HepG2 (cell line): ENCODE data around the gene CDK7. TPM values are rescaled to one million over a fixed set of nuclear protein-coding genes. Genes with fewer than 3 reads are reported as not detected.

Experiments
- ATAC-seq: fragments of 200-7000 bp; cut with Tn5 transposase; 3 replicates; pipeline ENCODE4 v1.9.1; 2020; ENCODE audit warnings: mild to moderate bottlenecking, moderate library complexity
- BruUV-seq: library from RNA; stranded (reverse); fragments of 400-500 nt; replicated peaks from 2 replicates; lab custom pipeline; 2021; lab: Mats Ljungman, UMichigan
- CTCF ChIA-PET: fragments of 300-600 bp; formaldehyde crosslinking; extraction: SDS; loops from one replicate; lab custom pipeline; 2021; ENCODE audit warnings: low total read pairs, inconsistent platforms, low intra/inter-chr PET ratio; lab: Yijun Ruan, JAX
- POLR2A ChIA-PET: fragments of 350-600 bp; sonication (Branson Sonifier 250); formaldehyde crosslinking; loops from one replicate; lab custom pipeline; 2020; ENCODE audit warnings: antibody characterized with exemption, inconsistent platforms; lab: Yijun Ruan, JAX
- DNase-seq: peaks from one replicate; pipeline ENCODE4 v3.0.0-alpha.2; 2015; ENCODE audit warnings: low spot score
- FAIRE-seq: peaks from 3 replicates; lab custom pipeline; 2011; peaks lifted over from hg19 to GRCh38; lab: Jason Lieb, UNC
- H2AFZ ChIP-seq: one replicate; pipeline ENCODE4 v1.6.1; 2011; ENCODE audit warnings: low read length, inconsistent platforms
- H3K27ac ChIP-seq: fragments of 300-600 bp; 3 replicates; pipeline ENCODE4 v1.8.0; 2011; ENCODE audit warnings: mixed run types, mild to moderate bottlenecking, mixed read lengths, low read length, inconsistent platforms; ENCODE audit not compliant: insufficient read depth; ENCODE audit errors: extremely low read length
- H3K27me3 ChIP-seq, 2 experiments: fragments of 200-600 bp in 1 of 2; 2 replicates in 1 of 2; 3 replicates in 1 of 2; pipeline versions ENCODE4 v1.6.0 to v1.8.0; 2011; ENCODE audit warnings: low read length in 2 of 2, mild to moderate bottlenecking in 2 of 2, moderate library complexity in 2 of 2, inconsistent platforms in 1 of 2; ENCODE audit not compliant: insufficient read depth in 2 of 2, control insufficient read depth in 1 of 2
- H3K36me3 ChIP-seq, 2 experiments: fragments of 200-600 bp in 1 of 2; replicated peaks in 1 of 2; 2 replicates in 1 of 2; 3 replicates in 1 of 2; pipeline versions ENCODE4 v1.5.1 to v1.8.0; 2011; ENCODE audit warnings: low read length in 2 of 2, inconsistent platforms in 1 of 2; ENCODE audit not compliant: insufficient read depth in 2 of 2, control insufficient read depth in 1 of 2
- H3K4me1 ChIP-seq: 2 replicates; pipeline ENCODE4 v1.5.1; 2012; ENCODE audit warnings: low read length, inconsistent platforms; ENCODE audit not compliant: insufficient read depth
- H3K4me2 ChIP-seq: 2 replicates; pipeline ENCODE4 v1.6.0; 2011; ENCODE audit warnings: low read depth, low read length, inconsistent platforms
- H3K4me3 ChIP-seq, 3 experiments: fragments of 200-600 bp in 1 of 3; sonication (generic), shearing (Covaris generic) in 1 of 3; replicated peaks in 1 of 3; 2 replicates each; pipeline ENCODE4 v1.5.1; 2011 to 2016; ENCODE audit warnings: low read length in 3 of 3, inconsistent platforms in 2 of 3, low read depth in 2 of 3, mild to moderate bottlenecking in 2 of 3, control low read depth in 1 of 3, mixed read lengths in 1 of 3; ENCODE audit not compliant: insufficient read depth in 1 of 3
- H3K79me2 ChIP-seq: one replicate; pipeline ENCODE4 v1.6.1; 2011; ENCODE audit warnings: low read length, inconsistent platforms; ENCODE audit not compliant: insufficient read depth
- H3K9ac ChIP-seq: 2 replicates; pipeline ENCODE4 v1.6.0; 2011; ENCODE audit warnings: mild to moderate bottlenecking, low read depth, low read length, inconsistent platforms; ENCODE audit not compliant: insufficient read depth
- H3K9me3 ChIP-seq: 2 replicates; pipeline ENCODE4 v1.5.1; 2012; ENCODE audit warnings: mild to moderate bottlenecking, low read length
- H4K20me1 ChIP-seq: 2 replicates; pipeline ENCODE4 v1.6.0; 2011; ENCODE audit warnings: inconsistent platforms, mild to moderate bottlenecking, low read length, moderate library complexity; ENCODE audit not compliant: insufficient read depth
- BRF2 ChIP-seq: sonication (generic); formaldehyde crosslinking; IDR thresholded peaks from 2 replicates; pipeline ENCODE4 v1.8.1; 2022; ENCODE audit warnings: mild to moderate bottlenecking, missing genetic modification reagents
- CHCHD3 ChIP-seq: sonication (generic); formaldehyde crosslinking; IDR thresholded peaks from 2 replicates; pipeline ENCODE4 v1.8.0; 2022; ENCODE audit warnings: mild to moderate bottlenecking, missing genetic modification reagents, moderate library complexity
- EP300 ChIP-seq, 3 experiments: sonication (generic) in 1 of 3; formaldehyde crosslinking in 1 of 3; IDR thresholded peaks; 2 replicates each; pipeline versions ENCODE4 v1.5.1 to v1.6.1; 2011 to 2020; ENCODE audit warnings: low read depth in 2 of 3, low read length in 2 of 3, borderline replicate concordance in 1 of 3, improper control_type of control experiment in 1 of 3, mild to moderate bottlenecking in 1 of 3, missing genetic modification reagents in 1 of 3, moderate library complexity in 1 of 3
- KIAA2018 ChIP-seq: sonication (generic); formaldehyde crosslinking; IDR thresholded peaks from 2 replicates; pipeline ENCODE4 v1.5.0; 2020; ENCODE audit warnings: mild to moderate bottlenecking, missing genetic modification reagents, borderline replicate concordance
- POGK ChIP-seq: sonication (generic); formaldehyde crosslinking; conservative IDR thresholded peaks from 2 replicates; pipeline ENCODE4 v1.8.0; 2022; ENCODE audit warnings: mild to moderate bottlenecking, moderate library complexity, missing genetic modification reagents
- ZMYM4 ChIP-seq: sonication (generic); formaldehyde crosslinking; IDR thresholded peaks from 2 replicates; pipeline ENCODE4 v1.8.1; 2023; ENCODE audit warnings: mild to moderate bottlenecking, missing genetic modification reagents
- WGBS: methylation state at CpG from one replicate; pipeline ENCODE4 v1.1.6; 2017; ENCODE audit warnings: low lambda C conversion rate; 5-methylcytosine and 5-hydroxymethylcytosine counted together
- in situ Hi-C: cut with HindIII; loops from 2 replicates; pipeline ENCODE4 v1.10.0; 2017; ENCODE audit warnings: low pct_unique_long_range_greater_than_20kb; ENCODE audit not compliant: extremely low pct_ligation_motif_present
- intact Hi-C: fragments of 100-400 bp; cut with micrococcal nuclease; formaldehyde crosslinking; loops from one replicate; pipeline ENCODE4 v1.10.0; 2022; ENCODE audit not compliant: unreplicated experiment
- polyA plus RNA-seq, 8 experiments: library from polyadenylated mRNA; depleted of rRNA in 3 of 8; stranded (reverse) in 7 of 8; unstranded in 1 of 8; fragments of >200 nt; fragmentation: Illumina TruSeq in 4 of 8; extraction: Trizol in 4 of 8; gene quantifications; 2 replicates each; pipeline versions ENCODE4 v1.2.1 to v1.2.3, GENCODE V29; 2011 to 2016; ENCODE audit warnings: low read depth in 4 of 8, missing spikeins in 1 of 8, mixed read lengths in 1 of 8; ENCODE audit not compliant: insufficient read depth in 1 of 8
- total RNA-seq, 5 experiments: library from RNA; depleted of rRNA; stranded (reverse); fragments of >200 nt; fragmentation: Illumina TruSeq; extraction: Trizol; gene quantifications; 2 replicates each; pipeline ENCODE4 v1.2.3, GENCODE V29; 2016; ENCODE audit warnings: low read depth in 1 of 5

CDK7 gene
- total and polyA plus RNA-seq, 2 of the 13 experiments (the other 11 are each of a cell fraction or from before 2014, with no cell fraction given) = 41.2 to 54.9 TPM

- H3K4me3 ChIP-seq = no peak overlapping the region
- H4K20me1 ChIP-seq = no peaks in the 10 kb centered on the region
- peaks cover 2 to 3% of the 10 kb centered on the region in 2 experiments; a peak in 1 of 5 replicates for H3K36me3 ChIP-seq
- no peaks in the 10 kb centered on the region for H3K9me3 ChIP-seq
- no TSS peak for BruUV-seq
- no peak overlapping the region for H3K9ac ChIP-seq
- ChIA-PET POLR2A (no interaction called here), CTCF (no interaction called here)
- WGBS = 92% methylated on average over 2 of the region's 2 CpGs
- intact Hi-C loops (no loop called here), in situ Hi-C loops (no loop called here)
- H3K4me2 ChIP-seq = no peak overlapping the region
- ATAC-seq (no peak), FAIRE-seq (no peak), DNase-seq (no peak)
- no peaks in the 10 kb centered on the region for H3K27me3 ChIP-seq
- TF ChIP-seq CHCHD3 (CRISPR knock-in tag) (no peak), EP300 (IDR thresholded peaks at IDR 0.05; ENCODE audit: low read depth in 2 of 2, low read length in 2 of 2) (no peak), EP300 (CRISPR knock-in tag; IDR thresholded peaks at IDR 0.05; ENCODE audit: borderline replicate concordance) (no peak), ZMYM4 (no peak)
- no peak overlapping the region for H3K27ac ChIP-seq
- H2AFZ ChIP-seq = no peak overlapping the region
- peaks cover 15% of the 10 kb centered on the region for H3K4me1 ChIP-seq
- H3K79me2 ChIP-seq = peaks cover 77% of the 10 kb centered on the region
Observed at GRCh38 chr5:69248019-69248418, 13.3 kb downstream of the CDK7 start.

GRCh38 chr5:69250593-69250992 lies 15.9 kb downstream of the CDK7 start:
- no TSS peak for BruUV-seq
- Histone ChIP-seq H3K9me3 (no peaks in the 10 kb centered on the region), H3K79me2 (peaks cover 54% of the 10 kb centered on the region), H2AFZ (no peak overlapping the region), H3K27me3 (no peaks in the 10 kb centered on the region), H3K27ac (peak overlapping the region; percentile 39), H3K36me3 (peaks cover 2 to 13% of the 10 kb centered on the region in 2 experiments; a peak in 2 of 5 replicates), H3K9ac (no peak overlapping the region), H3K4me3 (no peak overlapping the region), H3K4me2 (no peak overlapping the region), H3K4me1 (peaks cover 8% of the 10 kb centered on the region; the same call in 1 of the 2 replicates), H4K20me1 (no peaks in the 10 kb centered on the region)
- WGBS = 93% methylated on average over 2 of the region's 2 CpGs
- ChIA-PET CTCF (no interaction called here), POLR2A (no interaction called here)
- intact Hi-C loops = no loop called here
- DNase-seq (no peak), FAIRE-seq (no peak), ATAC-seq (no peak)
- in situ Hi-C loops = no loop called here
- TF ChIP-seq BRF2 (CRISPR knock-in tag) = no peak
- no peak for TF ChIP-seq KIAA2018
- TF ChIP-seq POGK (CRISPR knock-in tag) = no peak
